HepG2 (cell line): ENCODE measurements around the gene GNAZ. TPM values are rescaled to one million over a fixed set of nuclear protein-coding genes. Genes with fewer than 3 reads are reported as not detected.
A peak's percentile ranks its signal among the peaks of the same experiment; 100 is the strongest.

Experiments used
- AKNA ChIP-seq: sonication (generic); formaldehyde crosslinking; IDR thresholded peaks from 2 replicates; pipeline ENCODE4 v1.4.0; 2020; ENCODE audit warnings: missing genetic modification reagents, borderline replicate concordance
- ELF4 ChIP-seq: sonication (generic); formaldehyde crosslinking; IDR thresholded peaks from 2 replicates; pipeline ENCODE4 v1.5.0; 2020; ENCODE audit warnings: missing genetic modification reagents, mild to moderate bottlenecking, moderate library complexity, borderline replicate concordance
- FOXO4 ChIP-seq: sonication (generic); formaldehyde crosslinking; conservative IDR thresholded peaks from 2 replicates; pipeline ENCODE4 v1.8.1; 2023; ENCODE audit warnings: missing genetic modification reagents
- GTF3A ChIP-seq: sonication (generic); formaldehyde crosslinking; conservative IDR thresholded peaks from 2 replicates; pipeline ENCODE4 v1.4.0; 2020; ENCODE audit warnings: mild to moderate bottlenecking, missing genetic modification reagents
- MEIS1 ChIP-seq: sonication (generic); formaldehyde crosslinking; IDR thresholded peaks from 2 replicates; pipeline ENCODE4 v1.9.0; 2021; ENCODE audit warnings: mild to moderate bottlenecking, missing genetic modification reagents, moderate library complexity, borderline replicate concordance
- MEIS2 ChIP-seq: sonication (generic); formaldehyde crosslinking; IDR thresholded peaks from 2 replicates; pipeline ENCODE4 v1.9.0; 2021; ENCODE audit warnings: mild to moderate bottlenecking, missing genetic modification reagents
- POLR2AphosphoS2 ChIP-seq: IDR thresholded peaks from 2 replicates; pipeline ENCODE4 v1.6.1; 2011; ENCODE audit warnings: low read depth, low read length, improper control_type of control experiment
- RARA ChIP-seq: IDR thresholded peaks from 2 replicates; pipeline ENCODE4 v1.6.1; 2016; ENCODE audit warnings: missing genetic modification reagents, missing compliant biosample characterization
- RELA ChIP-seq: sonication (generic); formaldehyde crosslinking; IDR thresholded peaks from 2 replicates; pipeline ENCODE4 v1.4.0; 2020; ENCODE audit warnings: missing genetic modification reagents
- SAFB2 ChIP-seq: sonication (generic); formaldehyde crosslinking; IDR thresholded peaks from 2 replicates; pipeline ENCODE4 v1.5.1; 2020; ENCODE audit warnings: missing genetic modification reagents, low read depth, mild to moderate bottlenecking, borderline replicate concordance
- SATB2 ChIP-seq: sonication (generic); formaldehyde crosslinking; IDR thresholded peaks from 2 replicates; pipeline ENCODE4 v1.5.0; 2020; ENCODE audit warnings: missing genetic modification reagents
- SKI ChIP-seq: fragments of 450-650 bp; IDR thresholded peaks from one replicate; pipeline ENCODE4 v1.6.1; 2018; ENCODE audit warnings: mild to moderate bottlenecking; ENCODE audit not compliant: partially characterized antibody
- SP2 ChIP-seq: sonication (generic); formaldehyde crosslinking; IDR thresholded peaks from 2 replicates; pipeline ENCODE4 v1.5.1; 2020; ENCODE audit warnings: mild to moderate bottlenecking, missing genetic modification reagents
- TIGD3 ChIP-seq: sonication (generic); formaldehyde crosslinking; IDR thresholded peaks from 2 replicates; pipeline ENCODE4 v1.5.1; 2020; ENCODE audit warnings: mild to moderate bottlenecking, missing genetic modification reagents, borderline replicate concordance
- ZBTB42 ChIP-seq: sonication (generic); formaldehyde crosslinking; IDR thresholded peaks from 2 replicates; pipeline ENCODE4 v1.5.0; 2020; ENCODE audit warnings: mild to moderate bottlenecking, missing genetic modification reagents
- ZKSCAN8 ChIP-seq: IDR thresholded peaks from 2 replicates; pipeline ENCODE4 v1.6.1; 2016; ENCODE audit warnings: borderline replicate concordance, missing genetic modification reagents, missing compliant biosample characterization
- ZNF101 ChIP-seq: sonication (generic); formaldehyde crosslinking; IDR thresholded peaks from 2 replicates; pipeline ENCODE4 v1.4.0; 2020; ENCODE audit warnings: mild to moderate bottlenecking, low read depth, missing genetic modification reagents, borderline replicate concordance
- ZNF20 ChIP-seq: sonication (generic); formaldehyde crosslinking; IDR thresholded peaks from 2 replicates; pipeline ENCODE4 v1.4.0; 2020; ENCODE audit warnings: mild to moderate bottlenecking, moderate library complexity, missing genetic modification reagents
- ZNF33B ChIP-seq: sonication (generic); formaldehyde crosslinking; IDR thresholded peaks from 2 replicates; pipeline ENCODE4 v1.5.1; 2020; ENCODE audit warnings: mild to moderate bottlenecking, missing genetic modification reagents
- ZNF512 ChIP-seq: sonication (generic); formaldehyde crosslinking; IDR thresholded peaks from 2 replicates; pipeline ENCODE4 v1.4.0; 2020; ENCODE audit warnings: mild to moderate bottlenecking, missing genetic modification reagents
- ZNF761 ChIP-seq: sonication (generic); formaldehyde crosslinking; conservative IDR thresholded peaks from 2 replicates; pipeline ENCODE4 v1.4.0; 2020; ENCODE audit warnings: mild to moderate bottlenecking, missing genetic modification reagents
- ZNF781 ChIP-seq: sonication (generic); formaldehyde crosslinking; IDR thresholded peaks from 2 replicates; pipeline ENCODE4 v1.5.1; 2020; ENCODE audit warnings: borderline replicate concordance, mild to moderate bottlenecking, missing genetic modification reagents; ENCODE audit errors: not compliant biosample characterization
- polyA plus RNA-seq, 8 experiments: library from polyadenylated mRNA; depleted of rRNA in 3 of 8; stranded (reverse) in 7 of 8; unstranded in 1 of 8; fragments of >200 nt; fragmentation: Illumina TruSeq in 4 of 8; extraction: Trizol in 4 of 8; gene quantifications; 2 replicates each; pipeline versions ENCODE4 v1.2.1 to v1.2.3, GENCODE V29; 2011 to 2016; ENCODE audit warnings: low read depth in 4 of 8, missing spikeins in 1 of 8, mixed read lengths in 1 of 8; ENCODE audit not compliant: insufficient read depth in 1 of 8
- total RNA-seq, 5 experiments: library from RNA; depleted of rRNA; stranded (reverse); fragments of >200 nt; fragmentation: Illumina TruSeq; extraction: Trizol; gene quantifications; 2 replicates each; pipeline ENCODE4 v1.2.3, GENCODE V29; 2016; ENCODE audit warnings: low read depth in 1 of 5

The GNAZ gene
- total and polyA plus RNA-seq, 2 of the 13 experiments (the other 11 are each of a cell fraction or from before 2014, with no cell fraction given): 11.4 to 22.3 TPM

GRCh38 chr22:23079240-23079768 is 9.0 kb downstream of the GNAZ start (continued):
- TF ChIP-seq ZBTB42 (CRISPR knock-in tag) (no peak), FOXO4 (CRISPR knock-in tag) (no peak), ZNF781 (peak; percentile 69), MEIS2 (CRISPR knock-in tag) (peak; percentile 51; the same call in 1 of the 2 replicates), ZNF20 (no peak), AKNA (CRISPR knock-in tag) (no peak), ZNF761 (CRISPR knock-in tag) (no peak), SATB2 (no peak), SKI (peak; percentile 75), SAFB2 (CRISPR knock-in tag) (no peak), GTF3A (CRISPR knock-in tag) (no peak), SP2 (CRISPR knock-in tag) (no peak), ZKSCAN8 (CRISPR knock-in tag) (no peak; the same call in 1 of the 2 replicates), ZNF512 (no peak), ZNF101 (no peak), ZNF33B (no peak), TIGD3 (CRISPR knock-in tag) (no peak), MEIS1 (CRISPR knock-in tag) (no peak), POLR2AphosphoS2 (no peak), ELF4 (no peak), RARA (CRISPR knock-in tag) (peak; percentile 79), RELA (CRISPR knock-in tag) (no peak)
